Neural cell (in vitro differentiated cells): ENCODE measurements around the gene ZNF787. TPM values are rescaled to one million over a fixed set of nuclear protein-coding genes. Genes with fewer than 3 reads are reported as not detected.

ENCODE experiments used
- H2AFZ ChIP-seq: fragments of 200-600, 300-800 bp; sonication (generic), shearing (Covaris generic); 2 replicates; pipeline ENCODE4 v1.6.0; 2014; ENCODE audit warnings: low read depth, mild to moderate bottlenecking, antibody characterized with exemption, low read length, moderate library complexity
- H3F3A ChIP-seq: fragments of 200-600 bp; shearing (Covaris generic); 2 replicates; pipeline ENCODE4 v1.6.1; 2016; ENCODE audit warnings: mild to moderate bottlenecking, moderate library complexity, mixed read lengths, antibody characterized with exemption, low read length; ENCODE audit not compliant: insufficient read depth, poor library complexity, severe bottlenecking
- H3K27ac ChIP-seq: fragments of 200-600, 300-800 bp; sonication (generic), shearing (Covaris generic); 2 replicates; pipeline ENCODE4 v1.5.1; 2014; ENCODE audit warnings: mild to moderate bottlenecking, low read length, moderate library complexity
- H3K27me3 ChIP-seq: fragments of 300-800, 200-600 bp; sonication (generic), shearing (Covaris generic); 2 replicates; pipeline ENCODE4 v1.6.0; 2014; ENCODE audit warnings: mild to moderate bottlenecking, low read depth, low read length, moderate library complexity; ENCODE audit not compliant: insufficient read depth
- H3K36me3 ChIP-seq: fragments of 300-800, 200-600 bp; sonication (generic), shearing (Covaris generic); 2 replicates; pipeline ENCODE4 v1.5.1; 2014; ENCODE audit warnings: mild to moderate bottlenecking, antibody characterized with exemption, low read length, moderate library complexity; ENCODE audit not compliant: insufficient read depth
- H3K4me2 ChIP-seq: fragments of 300-800, 200-600 bp; sonication (generic), shearing (Covaris generic); 2 replicates; pipeline ENCODE4 v1.6.0; 2014; ENCODE audit warnings: mild to moderate bottlenecking, low read length
- H3K4me3 ChIP-seq: fragments of 300-800, 200-600 bp; sonication (generic), shearing (Covaris generic); 2 replicates; pipeline ENCODE4 v1.5.1; 2014; ENCODE audit warnings: mild to moderate bottlenecking, low read length, moderate library complexity
- H3K79me2 ChIP-seq: fragments of 200-600 bp; shearing (Covaris generic); replicated peaks from 2 replicates; pipeline ENCODE4 v1.6.0; 2014; ENCODE audit warnings: mild to moderate bottlenecking, low read length, moderate library complexity; ENCODE audit not compliant: insufficient read depth
- H3K9ac ChIP-seq: fragments of 300-800, 200-600 bp; sonication (generic), shearing (Covaris generic); 2 replicates; pipeline ENCODE4 v1.6.1; 2016; ENCODE audit warnings: mild to moderate bottlenecking, low read length, mixed read lengths
- H3K9me2 ChIP-seq: fragments of 200-600 bp; shearing (Covaris generic); 2 replicates; pipeline ENCODE4 v1.6.1; 2016; ENCODE audit warnings: mild to moderate bottlenecking, low read length, mixed read lengths; ENCODE audit not compliant: insufficient read depth
- H3K9me3 ChIP-seq: fragments of 200-600, 300-800 bp; sonication (generic), shearing (Covaris generic); 2 replicates; pipeline ENCODE4 v1.6.1; 2016; ENCODE audit warnings: mild to moderate bottlenecking, mixed run types, low read length, moderate library complexity, mixed read lengths
- H4K20me1 ChIP-seq: fragments of 200-600 bp; shearing (Covaris generic); 2 replicates; pipeline ENCODE4 v1.6.1; 2016; ENCODE audit warnings: mild to moderate bottlenecking, mixed run types; ENCODE audit not compliant: insufficient read depth
- EP300 ChIP-seq: fragments of 450-650 bp; conservative IDR thresholded peaks from 2 replicates; pipeline ENCODE4 v1.6.1; 2014; ENCODE audit warnings: antibody characterized with exemption, mild to moderate bottlenecking, moderate library complexity; ENCODE audit not compliant: poor library complexity, severe bottlenecking
- EZH2 ChIP-seq: fragments of 200-600, 300-800 bp; shearing (Covaris generic), sonication (generic); IDR thresholded peaks from 2 replicates; pipeline ENCODE4 v1.6.1; 2014; ENCODE audit warnings: antibody characterized with exemption, low read length, borderline replicate concordance, mild to moderate bottlenecking; ENCODE audit not compliant: insufficient read depth, poor library complexity, severe bottlenecking
- MXI1 ChIP-seq: fragments of 450-650 bp; conservative IDR thresholded peaks from 2 replicates; pipeline ENCODE4 v1.6.1; 2014; ENCODE audit warnings: antibody characterized with exemption, mild to moderate bottlenecking; ENCODE audit not compliant: poor library complexity, severe bottlenecking
- POLR2AphosphoS5 ChIP-seq: IDR thresholded peaks from 2 replicates; pipeline ENCODE4 v1.6.1; 2012
- RAD21 ChIP-seq: fragments of 450-650 bp; conservative IDR thresholded peaks from 2 replicates; pipeline ENCODE4 v1.6.1; 2014; ENCODE audit warnings: antibody characterized with exemption, mild to moderate bottlenecking, moderate library complexity
- SMC3 ChIP-seq: fragments of 450-650 bp; conservative IDR thresholded peaks from 2 replicates; pipeline ENCODE4 v1.6.1; 2014; ENCODE audit warnings: antibody characterized with exemption, mild to moderate bottlenecking, moderate library complexity; ENCODE audit not compliant: poor library complexity
- TAF1 ChIP-seq: IDR thresholded peaks from 2 replicates; pipeline ENCODE4 v1.6.1; 2012; ENCODE audit warnings: low read depth
- polyA plus RNA-seq: library from polyadenylated mRNA; depleted of rRNA; stranded (reverse); fragments of >200 nt; gene quantifications from 2 replicates; pipeline ENCODE4 v1.2.3, GENCODE V29; 2014
- TF ChIP-seq, protein P1 (sequence below): fragments of 450-650 bp; IDR thresholded peaks from 2 replicates; pipeline ENCODE4 v1.5.1; 2014; ENCODE audit warnings: antibody characterized with exemption, mild to moderate bottlenecking, moderate library complexity; ENCODE audit not compliant: poor library complexity, severe bottlenecking
- TF ChIP-seq, protein P2 (sequence below): IDR thresholded peaks from 2 replicates; pipeline ENCODE4 v1.6.1; 2012; ENCODE audit warnings: borderline replicate concordance

Gene ZNF787
- polyA plus RNA-seq, 1 donor from 2014 or later: 11.4 TPM

DNA sequence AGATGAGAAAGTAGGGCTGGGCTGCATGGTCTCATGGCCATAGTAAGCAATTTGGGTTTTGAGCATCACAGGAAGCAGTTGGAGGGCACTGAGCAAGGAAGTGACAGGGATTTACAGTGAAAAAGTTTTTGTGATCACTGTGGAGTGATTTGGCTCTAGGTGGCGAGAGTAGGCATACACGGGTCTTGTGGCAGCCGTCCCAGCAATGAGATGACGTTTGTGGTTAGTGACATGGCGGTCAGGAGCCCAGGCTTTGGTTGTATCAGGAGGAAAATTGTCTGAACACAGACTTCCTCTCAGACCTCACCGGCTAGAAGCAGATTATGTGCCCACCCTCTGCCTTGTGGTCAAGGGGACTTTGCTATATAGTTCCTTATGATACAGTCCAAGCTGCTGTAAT, 23.3 kb upstream of the ZNF787 start:
- Histone ChIP-seq H3K9ac (no peak overlapping the region), H3K4me3 (no peak overlapping the region), H3K4me2 (no peak overlapping the region), H3K27me3 (no peaks in the 10 kb centered on the region), H3K9me3 (no peaks in the 10 kb centered on the region), H4K20me1 (no peaks in the 10 kb centered on the region), H3K9me2 (no peaks in the 10 kb centered on the region), H3K36me3 (no peaks in the 10 kb centered on the region), H3K27ac (no peak overlapping the region), H3F3A (no peaks in the 10 kb centered on the region), H3K79me2 (peaks cover 14% of the 10 kb centered on the region), H2AFZ (no peak overlapping the region)
- TF ChIP-seq SMC3 (no peak), POLR2AphosphoS5 (no peak), EZH2 (no peak), TAF1 (no peak), EP300 (no peak), RAD21 (no peak), MXI1 (no peak)
- TF ChIP-seq, protein P1, sequence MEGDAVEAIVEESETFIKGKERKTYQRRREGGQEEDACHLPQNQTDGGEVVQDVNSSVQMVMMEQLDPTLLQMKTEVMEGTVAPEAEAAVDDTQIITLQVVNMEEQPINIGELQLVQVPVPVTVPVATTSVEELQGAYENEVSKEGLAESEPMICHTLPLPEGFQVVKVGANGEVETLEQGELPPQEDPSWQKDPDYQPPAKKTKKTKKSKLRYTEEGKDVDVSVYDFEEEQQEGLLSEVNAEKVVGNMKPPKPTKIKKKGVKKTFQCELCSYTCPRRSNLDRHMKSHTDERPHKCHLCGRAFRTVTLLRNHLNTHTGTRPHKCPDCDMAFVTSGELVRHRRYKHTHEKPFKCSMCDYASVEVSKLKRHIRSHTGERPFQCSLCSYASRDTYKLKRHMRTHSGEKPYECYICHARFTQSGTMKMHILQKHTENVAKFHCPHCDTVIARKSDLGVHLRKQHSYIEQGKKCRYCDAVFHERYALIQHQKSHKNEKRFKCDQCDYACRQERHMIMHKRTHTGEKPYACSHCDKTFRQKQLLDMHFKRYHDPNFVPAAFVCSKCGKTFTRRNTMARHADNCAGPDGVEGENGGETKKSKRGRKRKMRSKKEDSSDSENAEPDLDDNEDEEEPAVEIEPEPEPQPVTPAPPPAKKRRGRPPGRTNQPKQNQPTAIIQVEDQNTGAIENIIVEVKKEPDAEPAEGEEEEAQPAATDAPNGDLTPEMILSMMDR: no peak
- TF ChIP-seq, protein P2, sequence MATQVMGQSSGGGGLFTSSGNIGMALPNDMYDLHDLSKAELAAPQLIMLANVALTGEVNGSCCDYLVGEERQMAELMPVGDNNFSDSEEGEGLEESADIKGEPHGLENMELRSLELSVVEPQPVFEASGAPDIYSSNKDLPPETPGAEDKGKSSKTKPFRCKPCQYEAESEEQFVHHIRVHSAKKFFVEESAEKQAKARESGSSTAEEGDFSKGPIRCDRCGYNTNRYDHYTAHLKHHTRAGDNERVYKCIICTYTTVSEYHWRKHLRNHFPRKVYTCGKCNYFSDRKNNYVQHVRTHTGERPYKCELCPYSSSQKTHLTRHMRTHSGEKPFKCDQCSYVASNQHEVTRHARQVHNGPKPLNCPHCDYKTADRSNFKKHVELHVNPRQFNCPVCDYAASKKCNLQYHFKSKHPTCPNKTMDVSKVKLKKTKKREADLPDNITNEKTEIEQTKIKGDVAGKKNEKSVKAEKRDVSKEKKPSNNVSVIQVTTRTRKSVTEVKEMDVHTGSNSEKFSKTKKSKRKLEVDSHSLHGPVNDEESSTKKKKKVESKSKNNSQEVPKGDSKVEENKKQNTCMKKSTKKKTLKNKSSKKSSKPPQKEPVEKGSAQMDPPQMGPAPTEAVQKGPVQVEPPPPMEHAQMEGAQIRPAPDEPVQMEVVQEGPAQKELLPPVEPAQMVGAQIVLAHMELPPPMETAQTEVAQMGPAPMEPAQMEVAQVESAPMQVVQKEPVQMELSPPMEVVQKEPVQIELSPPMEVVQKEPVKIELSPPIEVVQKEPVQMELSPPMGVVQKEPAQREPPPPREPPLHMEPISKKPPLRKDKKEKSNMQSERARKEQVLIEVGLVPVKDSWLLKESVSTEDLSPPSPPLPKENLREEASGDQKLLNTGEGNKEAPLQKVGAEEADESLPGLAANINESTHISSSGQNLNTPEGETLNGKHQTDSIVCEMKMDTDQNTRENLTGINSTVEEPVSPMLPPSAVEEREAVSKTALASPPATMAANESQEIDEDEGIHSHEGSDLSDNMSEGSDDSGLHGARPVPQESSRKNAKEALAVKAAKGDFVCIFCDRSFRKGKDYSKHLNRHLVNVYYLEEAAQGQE: no peak

DNA sequence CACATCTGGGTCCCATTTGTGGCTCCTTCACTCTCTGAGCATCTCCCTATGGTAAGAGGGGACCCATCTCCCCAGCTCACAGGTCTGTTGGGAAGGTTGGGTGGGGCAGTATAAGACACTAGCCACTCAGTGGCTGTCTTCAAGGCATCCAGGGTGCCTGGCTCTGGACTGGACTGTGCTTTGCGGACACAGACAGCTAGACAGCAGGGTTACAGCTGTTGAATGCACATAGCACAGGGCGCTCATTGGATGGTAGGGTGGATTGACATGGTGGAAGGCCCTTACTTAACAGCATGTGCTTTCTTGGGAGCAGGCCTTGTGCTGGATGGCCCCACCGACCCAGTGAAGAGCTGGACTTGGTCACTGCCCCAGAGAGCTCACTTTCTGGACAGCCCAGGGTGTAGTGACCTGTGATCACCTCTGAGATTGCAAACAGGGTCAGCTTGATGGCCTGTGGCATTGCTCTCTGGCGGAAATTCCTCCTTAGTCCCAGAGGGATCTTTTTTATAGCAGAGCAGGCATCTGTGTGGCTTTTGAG, 21.9 kb upstream of the ZNF787 start:
- Histone ChIP-seq H4K20me1 (no peaks in the 10 kb centered on the region), H3K9me3 (no peaks in the 10 kb centered on the region), H3K79me2 (peaks cover 14% of the 10 kb centered on the region), H3K36me3 (no peaks in the 10 kb centered on the region), H3K27me3 (no peaks in the 10 kb centered on the region), H3K4me2 (no peak overlapping the region), H3K9ac (no peak overlapping the region), H3F3A (no peaks in the 10 kb centered on the region), H3K27ac (no peak overlapping the region), H3K4me3 (peak overlapping the region; percentile 21), H2AFZ (no peak overlapping the region), H3K9me2 (no peaks in the 10 kb centered on the region)
- no peak for TF ChIP-seq TAF1
- TF ChIP-seq, protein P1: no peak
- no peak for TF ChIP-seq EP300
- no peak for TF ChIP-seq POLR2AphosphoS5
- no peak for TF ChIP-seq MXI1
- no peak for TF ChIP-seq EZH2
- TF ChIP-seq, protein P2: no peak
- no peak for TF ChIP-seq SMC3
- TF ChIP-seq RAD21: no peak
